Measurements from ENCODE around the gene PTCD1.
"Not testable (repeated sequence)": the region's sequence is repeated elsewhere in the genome, so short reads cannot be mapped to it uniquely, and the experiment has no call there.

The PTCD1 gene

DNA sequence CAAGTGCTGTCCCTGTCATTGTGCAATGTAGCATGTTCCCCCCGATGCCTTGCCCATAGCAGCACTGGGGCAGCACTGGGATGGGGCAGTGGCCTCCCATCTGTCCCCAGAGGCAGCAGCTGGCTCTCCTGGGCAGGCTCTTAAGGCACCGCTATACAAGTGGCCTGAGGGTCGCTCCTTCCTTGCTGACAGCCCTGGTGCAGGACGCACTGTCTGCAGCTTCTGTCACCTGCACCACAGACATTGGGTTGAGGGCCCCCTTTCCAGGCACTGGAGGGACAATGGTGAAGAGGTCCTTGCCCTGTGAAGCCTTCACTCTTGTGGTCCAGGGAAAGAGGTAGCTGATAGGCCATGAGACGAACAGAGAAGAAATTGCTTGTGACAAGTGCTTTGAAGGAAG lies 10.7 kb upstream of the PTCD1 start:
- DNase-seq: no peak

DNA sequence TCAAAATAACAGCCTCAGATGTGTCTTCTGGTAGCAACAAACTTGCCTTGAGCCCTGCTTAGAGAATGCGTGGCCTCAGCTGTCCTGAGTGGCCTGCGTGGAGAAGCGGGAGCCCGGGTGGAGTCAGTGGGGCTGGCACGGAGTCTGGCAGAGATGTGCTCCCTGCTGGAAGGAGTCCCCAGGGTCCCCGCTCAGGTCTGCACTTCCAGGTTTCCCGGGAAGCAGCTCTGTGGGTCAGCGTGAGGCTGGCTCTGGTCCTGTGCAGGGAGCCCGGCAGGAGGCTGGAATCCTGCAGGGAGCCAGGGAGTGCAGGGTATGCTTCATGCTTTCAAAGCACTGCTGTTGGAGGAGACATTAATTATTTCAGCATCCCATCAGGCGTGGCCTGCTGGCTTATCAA lies 10.3 kb upstream of the PTCD1 start:
- DNase-seq: no peak

DNA sequence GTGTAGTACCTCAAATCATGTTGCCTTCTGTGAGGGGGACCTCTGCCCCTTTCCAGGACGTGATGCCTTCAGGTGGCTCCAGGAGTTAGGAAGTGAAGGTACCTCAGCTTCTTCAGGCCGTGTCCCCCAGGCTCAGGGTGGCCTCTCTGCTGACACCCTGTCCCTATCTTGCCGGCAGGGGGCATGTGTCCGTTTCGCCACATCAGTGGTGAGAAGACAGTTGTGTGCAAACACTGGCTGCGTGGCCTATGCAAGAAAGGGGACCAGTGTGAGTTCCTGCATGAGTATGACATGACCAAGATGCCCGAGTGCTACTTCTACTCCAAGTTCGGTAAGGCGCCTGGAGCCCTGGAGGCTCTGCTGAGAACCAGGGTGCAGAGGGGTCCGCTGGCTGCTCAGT lies 9.3 kb upstream of the PTCD1 start:
- DNase-seq: no peak

DNA sequence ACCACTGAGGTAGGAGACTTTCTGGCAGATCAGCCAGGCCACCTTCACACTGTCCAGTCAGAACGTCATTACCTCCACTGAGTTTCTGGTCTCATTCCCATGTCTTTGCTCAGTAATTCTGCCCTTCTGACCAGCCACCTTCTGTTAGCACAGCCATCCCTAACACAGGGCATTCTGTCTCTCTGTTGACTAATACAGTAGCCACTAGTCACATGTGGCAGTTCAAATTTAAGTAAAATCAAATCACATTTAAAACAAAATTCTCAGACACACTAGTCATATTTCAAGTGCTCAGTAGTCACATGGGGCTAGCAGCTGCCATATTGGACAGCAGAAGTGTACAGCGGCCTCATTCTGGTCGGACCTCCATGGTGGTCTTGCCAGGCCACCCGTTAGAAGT lies 7.5 kb upstream of the PTCD1 start:
- no peak for DNase-seq

DNA sequence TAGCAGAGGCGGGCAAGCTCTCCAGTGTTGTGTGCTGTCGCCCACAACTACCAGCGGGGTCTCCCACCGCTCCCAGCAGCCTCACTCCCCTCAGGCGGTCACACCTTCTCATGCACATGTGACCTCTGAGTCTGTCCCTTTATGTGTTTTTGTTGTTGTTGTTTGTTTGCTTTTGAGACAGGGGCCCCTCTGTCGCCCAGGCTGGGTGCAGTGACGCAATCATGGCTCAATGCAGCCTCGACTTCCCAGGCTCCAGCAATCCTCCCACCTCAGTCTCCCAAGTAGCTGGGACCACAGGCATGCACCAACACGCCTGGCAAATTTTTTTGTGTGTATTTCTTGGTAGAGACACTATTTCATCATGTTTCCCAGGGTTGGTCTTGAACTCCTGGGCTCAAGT lies 1.6 kb upstream of the PTCD1 start:
- DNase-seq: no peak

DNA sequence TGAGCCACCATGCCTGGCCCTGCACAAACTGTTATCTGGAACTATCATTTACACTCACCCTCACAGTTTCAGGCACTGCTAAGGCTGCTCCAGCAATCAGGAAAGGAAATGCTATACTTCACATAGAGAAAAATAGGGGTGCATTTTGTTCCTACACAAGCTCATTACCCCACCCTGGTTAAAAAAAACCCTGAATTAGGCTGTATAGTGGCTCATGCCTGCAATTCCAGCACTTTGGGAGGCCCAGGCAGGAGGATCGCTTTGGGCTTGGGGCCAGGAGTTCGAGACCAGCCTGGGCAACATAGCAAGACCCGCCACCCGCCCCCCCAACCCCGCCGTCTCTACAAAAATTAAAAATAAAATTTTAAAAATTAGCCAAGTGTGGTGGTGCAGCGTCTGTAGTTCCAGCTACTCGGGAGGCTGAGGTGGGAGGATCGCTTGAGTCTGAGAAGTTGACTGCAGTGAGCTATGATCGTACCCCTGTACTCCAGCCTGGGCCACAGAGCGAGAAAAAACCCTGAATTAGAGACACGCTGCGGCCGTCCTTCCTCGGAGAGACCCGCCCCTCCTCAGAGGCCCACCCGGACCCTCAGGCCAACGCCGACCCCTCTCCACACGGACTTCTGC lies 539 bp downstream of the PTCD1 start:
- no peak for DNase-seq

DNA sequence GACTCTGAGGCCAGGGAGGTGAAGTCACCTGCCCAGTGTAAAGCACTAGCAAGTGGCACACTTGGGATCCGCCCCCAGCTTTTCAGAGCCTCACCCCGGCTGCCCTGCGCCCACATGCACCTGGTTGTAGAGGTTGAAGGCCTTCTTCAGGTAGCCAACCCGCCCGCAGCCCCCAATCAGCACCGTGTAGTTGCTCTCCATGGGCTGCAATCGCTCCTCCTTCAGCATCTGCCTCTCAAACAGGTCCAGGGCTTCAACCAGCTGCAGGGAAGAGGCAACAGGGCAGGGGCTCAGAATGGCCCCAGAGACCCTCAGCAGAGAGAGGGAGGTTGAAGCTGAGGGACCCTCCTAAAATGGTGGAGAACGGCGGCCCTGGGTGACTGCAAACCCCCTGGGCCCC lies 5.4 kb downstream of the PTCD1 start:
- DNase-seq: no peak

GRCh38 chr7:99431756-99432540 lies 6.7 kb downstream of the PTCD1 start:
- not testable (repeated sequence) for DNase-seq

GRCh38 chr7:99429756-99430155 lies 8.8 kb downstream of the PTCD1 start:
- DNase-seq: no peak

- DNase-seq: no peak
Observed at GRCh38 chr7:99428972-99429566, 9.5 kb downstream of the PTCD1 start.

- no peak for DNase-seq
Observed at GRCh38 chr7:99424932-99425730, 13.5 kb downstream of the PTCD1 start.

- no peak for DNase-seq
Observed at GRCh38 chr7:99422625-99423024, 16.0 kb downstream of the PTCD1 start.

- no peak for DNase-seq
Observed at GRCh38 chr7:99422186-99422585, 16.4 kb downstream of the PTCD1 start.

- DNase-seq: no peak
Observed at GRCh38 chr7:99420986-99421385, 17.6 kb downstream of the PTCD1 start.

DNA sequence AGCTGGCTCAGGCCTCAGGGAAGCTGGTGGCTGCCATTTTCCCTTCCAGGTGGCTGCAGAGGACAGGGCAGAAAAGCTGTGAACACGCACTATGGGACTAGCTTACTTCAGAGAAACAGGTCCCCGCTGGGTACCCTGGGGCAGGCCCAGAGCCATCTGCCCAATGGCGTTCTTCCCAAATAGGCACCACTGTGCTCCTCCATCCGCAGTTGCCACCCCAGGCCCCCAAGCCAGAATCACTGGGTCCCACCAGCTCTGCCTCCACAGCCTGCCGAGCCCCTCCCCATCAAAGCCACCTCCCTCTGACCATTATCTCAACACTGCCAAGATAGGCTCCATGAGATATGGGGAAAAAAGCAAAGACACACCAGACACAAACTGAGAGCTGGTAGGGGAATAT lies 18.4 kb downstream of the PTCD1 start:
- DNase-seq: no peak

GRCh38 chr7:99419323-99420021 lies 19.1 kb downstream of the PTCD1 start:
- no peak for DNase-seq

- no peak for DNase-seq
Observed at GRCh38 chr7:99418260-99418659, 20.3 kb downstream of the PTCD1 start.

DNA sequence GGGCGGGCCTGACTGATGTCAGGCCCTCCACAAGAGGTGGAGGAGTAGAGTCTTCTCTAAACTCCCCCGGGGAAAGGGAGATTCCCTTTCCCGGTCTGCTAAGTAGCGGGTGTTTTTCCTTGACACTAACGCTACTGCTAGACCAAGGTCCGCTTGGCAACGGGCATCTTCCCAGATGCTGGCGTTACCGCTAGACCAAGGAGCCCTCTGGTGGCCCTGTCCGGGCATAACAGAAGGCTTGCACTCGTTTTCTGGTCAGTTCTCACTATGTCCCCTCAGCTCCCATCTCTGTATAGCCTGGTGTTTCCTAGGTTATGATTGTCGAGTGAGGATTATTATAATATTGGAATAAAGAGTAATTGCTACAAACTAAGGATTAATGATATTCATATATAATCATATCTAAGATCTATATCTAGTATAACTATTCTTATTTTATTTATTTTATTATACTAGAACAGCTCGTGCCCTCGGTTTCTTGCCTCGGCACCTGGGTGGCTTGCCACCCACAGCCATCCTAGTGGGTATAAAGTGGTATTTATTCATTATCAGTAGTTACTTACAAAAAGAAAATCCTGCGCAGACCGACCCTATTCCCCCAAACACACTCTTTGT lies 23.0 kb downstream of the PTCD1 start:
- DNase-seq: peak in 1 of 2 experiments; percentile 2

DNA sequence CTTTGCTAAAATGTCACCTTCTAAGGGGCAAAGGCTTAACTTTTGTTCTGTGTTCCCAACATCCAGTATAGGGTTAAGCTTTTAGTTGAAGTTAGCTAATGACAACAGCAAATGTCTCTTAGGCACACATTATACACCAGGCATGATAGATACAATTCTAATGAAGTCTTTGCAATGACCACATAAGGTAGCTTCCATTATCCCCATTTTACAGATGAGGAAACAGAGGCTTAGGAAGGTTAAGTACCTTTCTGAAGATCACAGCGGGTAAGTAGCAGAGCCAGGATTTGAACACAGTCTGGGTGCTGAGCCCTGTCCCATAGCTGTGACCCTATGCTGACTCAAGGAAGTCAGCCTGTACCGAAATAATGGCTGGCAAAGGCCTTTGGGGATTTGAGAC lies 28.0 kb downstream of the PTCD1 start:
- DNase-seq: no peak

DNA sequence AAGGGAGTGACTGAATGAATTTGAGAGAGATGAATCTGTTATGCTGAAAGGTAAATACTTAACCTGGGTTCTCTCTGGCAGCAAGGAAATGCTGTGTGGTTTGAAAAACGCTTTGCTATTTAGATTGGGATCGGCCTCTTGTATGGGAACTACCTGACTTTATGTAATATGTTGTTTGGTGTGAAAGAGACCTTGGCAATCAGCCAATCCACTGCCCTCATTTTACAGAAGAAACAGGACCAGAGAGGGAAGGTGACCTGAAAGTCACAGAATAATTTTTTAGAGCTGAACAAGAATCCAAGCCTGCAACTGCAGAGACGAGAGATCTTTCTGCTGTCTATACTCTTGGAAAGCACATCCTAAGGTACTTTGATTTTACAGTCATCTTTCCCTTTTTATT lies 28.8 kb downstream of the PTCD1 start:
- no peak for DNase-seq

DNA sequence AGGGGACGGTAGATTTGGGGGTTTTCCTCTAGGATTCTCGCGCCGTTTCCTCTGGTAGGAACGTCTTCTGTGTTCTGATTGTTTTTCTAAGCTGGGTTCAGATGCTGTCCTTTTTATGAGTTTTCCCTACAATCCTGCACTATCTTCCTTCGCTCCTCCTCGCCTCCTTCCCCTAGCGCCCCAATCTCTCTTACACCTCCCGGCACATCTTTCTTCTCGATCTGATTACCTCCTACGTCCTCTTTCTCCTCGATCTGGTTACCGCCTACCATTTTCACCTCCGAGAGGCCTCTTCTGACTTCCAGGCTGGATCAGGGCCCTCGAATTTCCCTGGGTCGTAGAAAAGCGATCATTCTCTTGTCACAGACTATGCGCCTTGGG lies 29.4 kb downstream of the PTCD1 start:
- DNase-seq: no peak

Measured in cerebellar nuclear complex (tissue), 1 donor.